Body of pancreas (tissue), 4 donors: ENCODE data around the gene ABI1. TPM values are rescaled to one million over a fixed set of nuclear protein-coding genes. Genes with fewer than 3 reads are reported as not detected.

ENCODE experiments used
- ATAC-seq: fragments of 150-250 bp; one replicate; pipeline ENCODE4 v1.9.1; 2016
- DNase-seq, 4 donors: peaks; one replicate each; pipeline ENCODE4 v3.0.0-alpha.2; 2019
- H3K27ac ChIP-seq, 4 donors: fragments of 200-600 bp; sonication (generic); 1 replicate in 3 of 4; 2 replicates in 1 of 4; pipeline versions ENCODE4 v1.5.1 to v1.6.1; 2016 to 2019; ENCODE audit warnings: mild to moderate bottlenecking in 1 of 4, mixed read lengths in 1 of 4, moderate library complexity in 1 of 4
- H3K27me3 ChIP-seq, 2 donors: fragments of 200-600 bp; sonication (generic); one replicate each; pipeline ENCODE4 v1.6.0; 2016; ENCODE audit warnings: mild to moderate bottlenecking in 1 of 2
- H3K36me3 ChIP-seq, 2 donors: fragments of 200-600 bp; sonication (generic); replicated peaks in 1 of 2; 2 replicates each; pipeline ENCODE4 v1.5.1; 2016; ENCODE audit warnings: low read depth in 2 of 2; ENCODE audit not compliant: insufficient read depth in 1 of 2
- H3K4me1 ChIP-seq: fragments of 200-600 bp; sonication (generic); one replicate; pipeline ENCODE4 v1.6.0; 2016
- H3K4me3 ChIP-seq, 2 donors: fragments of 200-600 bp; sonication (generic); 1 replicate in 1 of 2; 2 replicates in 1 of 2; pipeline ENCODE4 v1.5.1; 2016 to 2019
- H3K9me3 ChIP-seq, 3 donors: fragments of 200-600 bp; sonication (generic); 1 replicate in 2 of 3; 2 replicates in 1 of 3; pipeline ENCODE4 v1.5.1; 2016
- CTCF ChIP-seq, 7 experiments: fragments of 450-650 bp in 4 of 7; fragments of 200-600 bp in 3 of 7; sonication (generic) in 3 of 7; IDR thresholded peaks; one replicate each; pipeline ENCODE4 v1.5.1; 2016 to 2019; ENCODE audit warnings: antibody characterized with exemption in 7 of 7
- POLR2A ChIP-seq, 3 donors: fragments of 450-650 bp; IDR thresholded peaks; one replicate each; pipeline ENCODE4 v1.6.1; 2016; ENCODE audit warnings: antibody characterized with exemption in 3 of 3, mild to moderate bottlenecking in 2 of 3
- WGBS, 2 donors: methylation state at CpG; one replicate each; pipeline ENCODE4 v1.1.5; 2017; 5-methylcytosine and 5-hydroxymethylcytosine counted together
- intact Hi-C: fragments of 100-400 bp; cut with DNase I; formaldehyde crosslinking; loops from one replicate; pipeline ENCODE4 v1.15.1; 2023
- total RNA-seq, 2 donors: library from RNA; depleted of rRNA; stranded (reverse); fragments of >200 nt; gene quantifications; one replicate each; pipeline ENCODE4 v1.1.0, GENCODE V29; 2016

The ABI1 gene
- total RNA-seq, 2 donors from 2014 or later = 13.5 to 24.9 TPM

- Histone ChIP-seq H3K27ac (no peak overlapping the region), H3K36me3 (no peaks in the 10 kb centered on the region), H3K9me3 (no peaks in the 10 kb centered on the region), H3K4me3 (no peak overlapping the region), H3K27me3 (no peaks in the 10 kb centered on the region), H3K4me1 (peaks cover 17% of the 10 kb centered on the region)
- DNase-seq = no peak
- TF ChIP-seq CTCF (IDR thresholded peaks at IDR 0.05) = no peak
- TF ChIP-seq POLR2A (IDR thresholded peaks at IDR 0.05) = no peak
- intact Hi-C loops = no loop called here
- ATAC-seq = no peak
- 94 to 97% methylated on average over 8 of the region's 8 CpGs for WGBS, 2 donors
Measured at GRCh38 chr10:26780106-26780792, 80.5 kb downstream of the ABI1 start.

- Histone ChIP-seq H3K4me3 (no peak overlapping the region), H3K36me3 (no peaks in the 10 kb centered on the region), H3K27me3 (no peaks in the 10 kb centered on the region), H3K27ac (no peak overlapping the region), H3K4me1 (peaks cover 17% of the 10 kb centered on the region), H3K9me3 (no peaks in the 10 kb centered on the region)
- intact Hi-C loops = no loop called here
- WGBS, 2 donors = 86 to 93% methylated on average over 4 of the region's 4 CpGs
- no peak for DNase-seq
- TF ChIP-seq CTCF (IDR thresholded peaks at IDR 0.05) = no peak
- no peak for TF ChIP-seq POLR2A (IDR thresholded peaks at IDR 0.05)
- ATAC-seq = no peak
Measured at GRCh38 chr10:26779176-26779860, 81.4 kb downstream of the ABI1 start.

GRCh38 chr10:26777686-26778085 lies 83.1 kb downstream of the ABI1 start:
- H3K9me3 ChIP-seq = no peaks in the 10 kb centered on the region
- intact Hi-C loops = no loop called here
- TF ChIP-seq CTCF (IDR thresholded peaks at IDR 0.05) (no peak), POLR2A (IDR thresholded peaks at IDR 0.05) (no peak)
- ATAC-seq = no peak
- H3K27ac ChIP-seq = no peak overlapping the region
- no peaks in the 10 kb centered on the region for H3K27me3 ChIP-seq
- 83 to 84% methylated on average over 2 of the region's 2 CpGs for WGBS, 2 donors
- no peaks in the 10 kb centered on the region for H3K36me3 ChIP-seq
- DNase-seq = no peak
- no peak overlapping the region for H3K4me3 ChIP-seq
- peaks cover 17% of the 10 kb centered on the region for H3K4me1 ChIP-seq

GRCh38 chr10:26776258-26776657 lies 84.5 kb downstream of the ABI1 start:
- H3K4me3 ChIP-seq = no peak overlapping the region
- no peak overlapping the region for H3K27ac ChIP-seq
- ATAC-seq = no peak
- no peaks in the 10 kb centered on the region for H3K9me3 ChIP-seq
- peaks cover 7% of the 10 kb centered on the region for H3K4me1 ChIP-seq
- no peaks in the 10 kb centered on the region for H3K36me3 ChIP-seq
- intact Hi-C loops = no loop called here
- no peaks in the 10 kb centered on the region for H3K27me3 ChIP-seq
- 95% methylated on average over 1 of the region's 1 CpG for WGBS, 2 donors
- no peak for TF ChIP-seq POLR2A (IDR thresholded peaks at IDR 0.05)
- TF ChIP-seq CTCF (IDR thresholded peaks at IDR 0.05) = no peak
- DNase-seq = no peak
